SK-N-SH treated with all-trans-retinoic acid at 6 μM for 48 hours (cell line): ENCODE data around the gene KIF11.

Source experiments
- ARNTL ChIP-seq: fragments of 450-650 bp; formaldehyde crosslinking; IDR thresholded peaks from 2 replicates; pipeline ENCODE4 v1.5.0; 2020; ENCODE audit warnings: low read depth, mild to moderate bottlenecking, moderate library complexity, borderline replicate concordance
- CREB5 ChIP-seq: fragments of 250-450 bp; sonication (Bioruptor Pico); IDR thresholded peaks from 2 replicates; pipeline ENCODE4 v1.5.1; 2020; ENCODE audit warnings: low read depth, mild to moderate bottlenecking, moderate library complexity
- CSRNP3 ChIP-seq: fragments of 250-450 bp; sonication (Bioruptor Pico); IDR thresholded peaks from 2 replicates; pipeline ENCODE4 v1.5.1; 2021; ENCODE audit warnings: mild to moderate bottlenecking, moderate library complexity
- PATZ1 ChIP-seq: fragments of 250-450 bp; sonication (Bioruptor Pico); IDR thresholded peaks from 2 replicates; pipeline ENCODE4 v1.8.0; 2020; ENCODE audit warnings: mild to moderate bottlenecking, moderate library complexity, borderline replicate concordance
- POU6F1 ChIP-seq: fragments of 250-450 bp; sonication (Bioruptor Pico); IDR thresholded peaks from 2 replicates; pipeline ENCODE4 v1.8.0; 2021; ENCODE audit warnings: low read depth, mild to moderate bottlenecking, moderate library complexity, borderline replicate concordance
- PPARA ChIP-seq: fragments of 250-450 bp; sonication (Bioruptor Pico); IDR thresholded peaks from 2 replicates; pipeline ENCODE4 v1.5.0; 2020; ENCODE audit warnings: mild to moderate bottlenecking, borderline replicate concordance
- RARB ChIP-seq: fragments of 250-450 bp; sonication (Bioruptor Pico); IDR thresholded peaks from 2 replicates; pipeline ENCODE4 v1.8.0; 2021; ENCODE audit warnings: mild to moderate bottlenecking, moderate library complexity
- SNAI2 ChIP-seq: fragments of 250-450 bp; sonication (Bioruptor Pico); IDR thresholded peaks from 2 replicates; pipeline ENCODE4 v1.5.0; 2020; ENCODE audit warnings: mild to moderate bottlenecking, moderate library complexity
- TOX ChIP-seq: fragments of 250-450 bp; sonication (Bioruptor Pico); IDR thresholded peaks from 2 replicates; pipeline ENCODE4 v1.8.0; 2021; ENCODE audit warnings: mild to moderate bottlenecking, moderate library complexity, borderline replicate concordance
- TSHZ2 ChIP-seq: fragments of 250-450 bp; sonication (Bioruptor Pico); IDR thresholded peaks from 2 replicates; pipeline ENCODE4 v1.5.0; 2020; ENCODE audit warnings: mild to moderate bottlenecking, moderate library complexity
- ZNF8 ChIP-seq: fragments of 450-650 bp; formaldehyde crosslinking; IDR thresholded peaks from 2 replicates; pipeline ENCODE4 v1.5.0; 2020; ENCODE audit warnings: mild to moderate bottlenecking, moderate library complexity

- TF ChIP-seq POU6F1 (CRISPR knock-in tag): no peak
- no peak for TF ChIP-seq SNAI2 (CRISPR knock-in tag)
- no peak for TF ChIP-seq ZNF8 (CRISPR knock-in tag)
- TF ChIP-seq TOX: no peak
- TF ChIP-seq CREB5 (CRISPR knock-in tag): no peak
- TF ChIP-seq RARB (CRISPR knock-in tag): no peak
- TF ChIP-seq PATZ1 (CRISPR knock-in tag): no peak
- no peak for TF ChIP-seq CSRNP3 (CRISPR knock-in tag)
- TF ChIP-seq ARNTL (CRISPR knock-in tag): no peak
- no peak for TF ChIP-seq TSHZ2 (CRISPR knock-in tag)
- no peak for TF ChIP-seq PPARA (CRISPR knock-in tag)
Measured at GRCh38 chr10:92574548-92575261, 18.2 kb upstream of the KIF11 start.
